Transverse colon (tissue), 4 donors: ENCODE results near the gene FRMD6.

ENCODE experiments used
- CTCF ChIP-seq, 5 experiments: fragments of 200-600 bp in 3 of 5; fragments of 450-650 bp in 2 of 5; sonication (generic) in 3 of 5; IDR thresholded peaks; 1 replicate in 2 of 5; 2 replicates in 3 of 5; pipeline ENCODE4 v1.5.1; 2016 to 2017; ENCODE audit warnings: antibody characterized with exemption in 5 of 5, inconsistent platforms in 3 of 5, mild to moderate bottlenecking in 2 of 5, moderate library complexity in 1 of 5
- POLR2AphosphoS5 ChIP-seq, 3 donors: sonication (generic); formaldehyde crosslinking; IDR thresholded peaks; one replicate each; pipeline ENCODE4 v1.6.1; 2016; ENCODE audit warnings: antibody characterized with exemption in 3 of 3

DNA sequence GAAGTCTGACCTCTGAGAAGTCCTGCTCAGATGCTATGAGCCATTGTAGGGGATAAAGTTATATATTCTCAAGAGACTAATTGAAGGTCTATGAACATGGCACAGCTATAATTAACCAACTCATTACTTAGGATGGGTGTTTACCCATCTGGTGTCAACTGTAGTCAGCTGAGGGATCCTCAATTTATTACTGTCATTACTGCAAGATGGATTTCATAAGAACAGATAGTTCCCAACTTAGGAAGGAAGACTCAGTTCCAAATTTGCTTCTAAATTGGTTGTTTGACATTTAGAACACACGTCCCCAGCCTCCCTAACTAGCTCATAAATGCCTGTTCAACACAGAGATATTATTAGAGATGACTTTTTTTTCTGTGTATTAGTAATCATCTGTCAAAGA, 81.4 kb downstream of the FRMD6 start:
- TF ChIP-seq CTCF (IDR thresholded peaks at IDR 0.05) (no peak), POLR2AphosphoS5 (IDR thresholded peaks at IDR 0.05) (no peak)
